GM19328 (cell line): ENCODE data around the gene MED1.
"Not testable (repeated sequence)": the region's sequence is repeated elsewhere in the genome, so short reads cannot be mapped to it uniquely, and the experiment has no call there.

Experiments
- ATAC-seq: cut with Tn5 transposase; IDR thresholded peaks from one replicate; pipeline ENCODE4 v1.9.1; 2021; ENCODE audit warnings: mild to moderate bottlenecking, moderate library complexity; ENCODE audit not compliant: unreplicated experiment

Gene MED1, protein sequence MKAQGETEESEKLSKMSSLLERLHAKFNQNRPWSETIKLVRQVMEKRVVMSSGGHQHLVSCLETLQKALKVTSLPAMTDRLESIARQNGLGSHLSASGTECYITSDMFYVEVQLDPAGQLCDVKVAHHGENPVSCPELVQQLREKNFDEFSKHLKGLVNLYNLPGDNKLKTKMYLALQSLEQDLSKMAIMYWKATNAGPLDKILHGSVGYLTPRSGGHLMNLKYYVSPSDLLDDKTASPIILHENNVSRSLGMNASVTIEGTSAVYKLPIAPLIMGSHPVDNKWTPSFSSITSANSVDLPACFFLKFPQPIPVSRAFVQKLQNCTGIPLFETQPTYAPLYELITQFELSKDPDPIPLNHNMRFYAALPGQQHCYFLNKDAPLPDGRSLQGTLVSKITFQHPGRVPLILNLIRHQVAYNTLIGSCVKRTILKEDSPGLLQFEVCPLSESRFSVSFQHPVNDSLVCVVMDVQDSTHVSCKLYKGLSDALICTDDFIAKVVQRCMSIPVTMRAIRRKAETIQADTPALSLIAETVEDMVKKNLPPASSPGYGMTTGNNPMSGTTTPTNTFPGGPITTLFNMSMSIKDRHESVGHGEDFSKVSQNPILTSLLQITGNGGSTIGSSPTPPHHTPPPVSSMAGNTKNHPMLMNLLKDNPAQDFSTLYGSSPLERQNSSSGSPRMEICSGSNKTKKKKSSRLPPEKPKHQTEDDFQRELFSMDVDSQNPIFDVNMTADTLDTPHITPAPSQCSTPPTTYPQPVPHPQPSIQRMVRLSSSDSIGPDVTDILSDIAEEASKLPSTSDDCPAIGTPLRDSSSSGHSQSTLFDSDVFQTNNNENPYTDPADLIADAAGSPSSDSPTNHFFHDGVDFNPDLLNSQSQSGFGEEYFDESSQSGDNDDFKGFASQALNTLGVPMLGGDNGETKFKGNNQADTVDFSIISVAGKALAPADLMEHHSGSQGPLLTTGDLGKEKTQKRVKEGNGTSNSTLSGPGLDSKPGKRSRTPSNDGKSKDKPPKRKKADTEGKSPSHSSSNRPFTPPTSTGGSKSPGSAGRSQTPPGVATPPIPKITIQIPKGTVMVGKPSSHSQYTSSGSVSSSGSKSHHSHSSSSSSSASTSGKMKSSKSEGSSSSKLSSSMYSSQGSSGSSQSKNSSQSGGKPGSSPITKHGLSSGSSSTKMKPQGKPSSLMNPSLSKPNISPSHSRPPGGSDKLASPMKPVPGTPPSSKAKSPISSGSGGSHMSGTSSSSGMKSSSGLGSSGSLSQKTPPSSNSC (N-terminal part only)

DNA sequence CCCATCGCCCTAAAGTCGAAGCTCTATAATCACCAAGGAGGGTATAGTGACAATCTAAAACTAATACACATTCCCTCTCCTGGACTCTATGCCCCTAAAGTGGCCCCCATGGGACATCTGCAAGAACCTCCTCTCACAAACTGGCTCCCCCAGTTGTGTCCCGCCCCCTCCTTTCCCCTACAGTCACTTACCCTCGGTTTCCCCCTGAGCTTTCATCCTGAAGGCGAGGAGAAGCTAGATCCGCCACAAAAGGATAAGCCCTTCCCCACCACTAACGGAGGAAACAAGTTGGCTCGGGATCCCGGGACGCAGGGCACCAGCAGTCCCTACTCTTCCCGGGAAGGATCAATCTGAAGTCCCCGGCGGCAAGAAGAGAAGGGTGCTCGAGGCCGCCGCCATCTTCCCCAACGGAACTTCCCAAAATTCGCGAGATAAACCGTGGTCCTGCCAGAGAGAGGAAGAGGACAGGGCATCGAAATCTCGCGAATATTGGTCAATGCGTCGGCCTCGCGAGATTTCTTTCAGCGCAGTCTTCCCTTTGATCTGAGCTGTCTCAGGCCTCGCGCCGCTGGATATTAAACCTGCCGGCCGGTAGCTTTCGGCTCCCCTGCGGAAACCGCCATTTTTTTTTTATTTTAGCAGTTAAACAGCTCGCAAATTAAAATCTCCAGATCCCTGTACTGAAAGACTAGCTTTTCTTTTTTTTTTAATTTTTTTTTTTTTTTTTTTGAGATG lies at the start of gene MED1:
TSS of gene MED1 (minus strand) at position 417 of the 735 bp plus-strand sequence. CDS start at position 216, 201 bp downstream.
- peak; percentile 85 for ATAC-seq

GRCh38 chr17:39496921-39497320 lies 45.9 kb upstream of the MED1 start:
- not testable (repeated sequence) for ATAC-seq

DNA sequence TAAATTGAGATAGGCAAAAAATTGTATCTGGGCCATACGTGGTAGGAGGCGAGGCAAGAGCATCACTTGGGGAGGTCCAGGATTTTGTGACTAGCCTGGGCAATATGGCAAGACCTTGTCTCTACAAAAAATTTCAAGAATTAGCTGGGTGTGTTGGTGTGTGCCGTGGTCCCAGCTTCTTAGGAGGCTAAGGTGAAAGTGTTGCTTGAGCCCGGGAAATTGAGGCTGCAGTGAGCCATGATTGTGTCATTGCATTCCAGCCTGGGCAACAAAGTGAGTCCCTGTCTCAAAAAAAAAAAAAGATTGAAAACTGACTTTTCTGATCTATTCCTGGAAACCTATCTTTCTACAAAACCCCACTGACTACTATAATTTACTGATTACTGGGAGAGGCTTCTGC lies 36.9 kb upstream of the MED1 start:
- no peak for ATAC-seq

GRCh38 chr17:39487490-39487889 lies 36.4 kb upstream of the MED1 start:
- not testable (repeated sequence) for ATAC-seq

GRCh38 chr17:39486242-39486641 lies 35.2 kb upstream of the MED1 start:
- ATAC-seq, result no peak

DNA sequence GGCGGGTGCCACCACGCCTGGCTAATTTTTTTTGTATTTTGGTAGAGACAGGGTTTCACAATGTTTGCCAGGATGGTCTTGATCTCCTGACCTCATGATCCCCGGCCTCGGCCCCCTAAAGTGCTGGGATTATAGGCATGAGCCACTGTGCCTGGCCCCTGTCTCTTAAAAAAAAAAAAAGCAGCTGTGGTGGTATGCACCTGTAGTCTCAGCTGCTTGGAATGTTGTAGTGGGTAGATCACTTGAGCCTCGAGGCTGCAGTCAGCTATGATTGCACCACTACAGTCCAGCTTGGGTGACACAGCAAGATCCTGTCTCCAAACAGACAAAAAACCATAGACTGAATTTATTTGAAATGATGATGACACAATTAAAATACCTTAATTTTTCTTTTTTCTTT lies 34.5 kb upstream of the MED1 start:
- ATAC-seq, result no peak

DNA sequence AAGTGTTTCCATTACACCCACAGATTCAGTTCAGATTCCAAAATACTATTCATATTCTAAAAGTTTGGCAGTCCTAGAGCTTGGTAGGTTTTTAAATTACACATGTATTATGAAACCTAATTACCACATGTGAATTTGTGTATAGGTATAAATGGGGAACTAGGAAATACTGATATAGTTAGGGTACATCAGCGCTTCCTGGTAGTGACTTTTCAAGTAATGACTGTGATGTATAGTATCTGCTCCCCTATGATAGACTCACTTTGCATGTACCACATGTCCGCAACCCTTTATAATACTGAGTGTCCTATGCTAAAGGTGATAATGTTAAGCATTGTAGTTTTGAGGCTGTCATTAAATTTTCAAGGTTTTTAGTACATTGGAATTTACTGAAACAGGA lies 33.1 kb upstream of the MED1 start:
- ATAC-seq, result no peak

DNA sequence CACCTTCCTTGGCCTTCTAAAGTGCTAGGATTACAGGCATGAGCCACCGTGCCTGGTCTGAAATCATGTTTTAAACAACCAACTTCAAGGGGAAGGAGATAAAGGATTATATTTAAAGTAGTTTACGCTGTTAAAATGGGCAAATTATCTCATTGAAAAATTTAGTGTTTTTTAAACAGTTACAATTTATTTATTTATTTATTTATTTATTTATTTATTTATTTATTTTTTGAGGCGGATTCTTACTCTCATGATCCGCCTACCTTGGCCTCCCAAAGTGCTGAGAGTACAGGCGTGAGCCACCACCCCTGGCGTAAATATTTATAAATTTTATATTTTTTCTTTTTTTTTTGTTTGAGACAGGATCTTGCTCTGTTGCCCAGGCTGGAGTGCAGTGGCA lies 32.4 kb upstream of the MED1 start:
- ATAC-seq, result no peak

- ATAC-seq, result not testable (repeated sequence)
Observed at GRCh38 chr17:39479631-39480030, 28.6 kb upstream of the MED1 start.

DNA sequence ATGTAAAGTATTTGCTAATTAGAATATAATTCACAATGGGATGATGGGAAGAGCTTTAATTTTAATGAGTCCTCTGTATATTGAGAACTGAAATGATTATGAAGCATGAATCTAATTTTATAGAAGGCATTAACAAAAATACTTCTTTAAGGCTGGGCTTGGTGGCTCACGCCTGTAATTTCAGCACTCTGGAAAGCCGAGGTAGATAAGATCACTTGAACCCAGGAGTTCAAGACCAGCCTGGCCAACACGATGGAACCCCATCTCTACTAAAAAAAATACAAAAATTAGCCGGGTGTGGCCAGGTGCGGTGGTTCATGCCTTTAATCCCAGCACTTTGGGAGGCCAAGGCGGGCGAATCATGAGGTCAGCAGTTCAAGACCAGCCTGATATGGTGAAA lies 22.2 kb upstream of the MED1 start:
- ATAC-seq, result no peak

DNA sequence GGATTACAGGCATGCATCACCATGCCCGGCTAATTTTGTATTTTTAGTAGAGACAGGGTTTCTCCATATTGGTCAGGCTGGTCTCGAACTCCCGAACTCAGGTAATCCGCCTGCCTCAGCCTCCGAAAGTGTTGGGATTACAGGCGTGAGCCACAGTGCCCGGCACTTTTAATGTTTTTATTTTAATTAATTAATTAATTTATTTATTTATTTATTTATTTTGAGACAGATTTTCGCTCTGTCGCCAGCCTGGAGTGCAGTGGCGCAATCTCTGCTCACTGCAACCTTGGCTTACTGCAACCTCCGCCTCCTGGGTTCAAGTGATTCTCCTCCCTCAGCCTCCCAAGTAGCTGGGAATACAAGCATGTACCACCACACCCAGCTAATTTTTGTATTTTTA lies 17.5 kb upstream of the MED1 start:
- not testable (repeated sequence) for ATAC-seq

GRCh38 chr17:39464639-39465181 lies 13.6 kb upstream of the MED1 start:
- ATAC-seq, result not testable (repeated sequence)

DNA sequence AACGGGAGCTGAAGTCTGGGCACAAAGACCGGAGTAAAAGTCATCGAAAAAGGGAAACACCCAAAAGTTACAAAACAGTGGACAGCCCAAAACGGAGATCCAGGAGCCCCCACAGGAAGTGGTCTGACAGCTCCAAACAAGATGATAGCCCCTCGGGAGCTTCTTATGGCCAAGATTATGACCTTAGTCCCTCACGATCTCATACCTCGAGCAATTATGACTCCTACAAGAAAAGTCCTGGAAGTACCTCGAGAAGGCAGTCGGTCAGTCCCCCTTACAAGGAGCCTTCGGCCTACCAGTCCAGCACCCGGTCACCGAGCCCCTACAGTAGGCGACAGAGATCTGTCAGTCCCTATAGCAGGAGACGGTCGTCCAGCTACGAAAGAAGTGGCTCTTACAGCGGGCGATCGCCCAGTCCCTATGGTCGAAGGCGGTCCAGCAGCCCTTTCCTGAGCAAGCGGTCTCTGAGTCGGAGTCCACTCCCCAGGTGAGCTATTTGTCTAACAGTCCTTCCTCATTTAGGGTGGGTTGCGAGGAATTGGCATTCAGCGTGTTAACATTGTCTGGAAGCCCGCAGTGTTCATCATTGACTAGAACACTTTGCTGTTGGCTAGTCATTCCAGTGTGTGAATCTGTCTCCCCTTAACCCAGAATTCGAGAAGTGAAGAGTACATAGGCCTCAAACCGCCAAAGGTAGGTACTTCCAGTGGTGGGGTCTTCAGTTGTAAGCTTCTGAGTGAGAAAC lies 11.7 kb upstream of the MED1 start:
- ATAC-seq, result no peak

GRCh38 chr17:39461926-39462569 lies 11.0 kb upstream of the MED1 start:
- ATAC-seq, result no peak

DNA sequence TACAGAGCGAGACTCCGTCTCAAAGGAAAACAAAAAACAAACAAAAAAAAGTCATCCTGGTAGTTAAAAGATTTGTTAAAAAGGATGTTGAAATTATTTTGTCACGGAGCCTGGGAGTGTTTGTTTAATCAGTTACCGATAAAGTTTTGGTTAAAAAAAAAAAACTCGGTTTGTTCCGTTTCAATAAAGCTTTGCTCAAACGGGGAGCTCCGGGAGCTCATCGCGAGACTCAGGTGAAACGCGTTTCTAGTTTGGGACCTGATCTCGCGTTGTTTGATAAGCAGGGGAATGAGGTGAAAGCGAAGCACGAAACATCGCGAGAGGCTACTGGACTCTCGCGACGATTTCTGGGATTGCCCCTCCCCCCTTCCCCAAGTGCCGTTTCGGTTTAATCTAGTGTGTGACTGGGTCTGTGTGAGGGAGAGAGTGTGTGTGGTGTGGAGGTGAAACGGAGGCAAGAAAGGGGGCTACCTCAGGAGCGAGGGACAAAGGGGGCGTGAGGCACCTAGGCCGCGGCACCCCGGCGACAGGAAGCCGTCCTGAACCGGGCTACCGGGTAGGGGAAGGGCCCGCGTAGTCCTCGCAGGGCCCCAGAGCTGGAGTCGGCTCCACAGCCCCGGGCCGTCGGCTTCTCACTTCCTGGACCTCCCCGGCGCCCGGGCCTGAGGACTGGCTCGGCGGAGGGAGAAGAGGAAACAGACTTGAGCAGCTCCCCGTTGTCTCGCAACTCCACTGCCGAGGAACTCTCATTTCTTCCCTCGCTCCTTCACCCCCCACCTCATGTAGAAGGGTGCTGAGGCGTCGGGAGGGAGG lies 10.3 kb upstream of the MED1 start, which contains the start of gene CDK12:
TSS of gene CDK12 (plus strand) at position 374 of the 813 bp plus-strand sequence. CDS start 586 bp downstream, outside the sequence.
- ATAC-seq, result peak; percentile 49

DNA sequence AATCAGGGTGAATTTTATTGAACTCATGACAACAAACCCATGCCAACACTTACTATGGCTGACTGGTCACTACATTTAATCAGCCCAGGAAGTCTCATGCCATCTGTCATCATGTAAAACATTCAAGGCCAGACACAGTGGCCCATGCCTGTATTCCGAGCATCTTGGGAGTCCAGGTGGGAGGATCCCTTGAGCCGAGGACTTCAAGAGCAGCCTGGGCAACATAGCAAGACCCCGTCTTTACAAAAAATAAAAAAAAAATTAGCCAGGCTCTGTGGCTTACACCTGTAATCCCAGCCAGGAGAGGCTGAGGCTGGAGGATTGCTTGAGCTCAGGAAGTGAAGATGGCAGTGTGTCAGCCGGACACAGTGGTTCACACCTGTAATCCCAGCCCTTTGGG lies 4.9 kb upstream of the MED1 start:
- ATAC-seq, result no peak

- no peak for ATAC-seq
Observed at GRCh38 chr17:39450051-39450450, 1.0 kb downstream of the MED1 start.

DNA sequence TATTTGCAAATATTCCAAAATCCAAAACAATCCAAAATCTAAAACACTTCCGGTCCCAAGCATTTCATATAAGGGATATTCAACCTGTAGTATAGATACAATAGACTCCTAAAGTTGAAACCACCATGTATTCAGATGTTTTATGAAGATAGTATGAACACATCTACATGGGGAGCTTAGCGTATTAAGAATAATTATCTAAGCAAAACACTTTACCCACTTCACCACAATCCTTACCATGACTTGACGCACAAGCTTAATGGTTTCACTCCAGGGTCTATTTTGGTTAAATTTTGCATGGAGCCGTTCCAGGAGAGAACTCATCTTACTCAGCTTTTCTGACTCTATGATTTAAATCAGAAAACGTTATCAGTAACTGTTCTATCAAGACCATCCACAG lies 3.5 kb downstream of the MED1 start:
- no peak for ATAC-seq
